ENCODE data around the gene ENTPD8. TPM values are rescaled to one million over a fixed set of nuclear protein-coding genes. Genes with fewer than 3 reads are reported as not detected.

Gene ENTPD8
- total and polyA plus RNA-seq, 4 donors = 0.08 to 0.45 (median 0.21) TPM

DNA sequence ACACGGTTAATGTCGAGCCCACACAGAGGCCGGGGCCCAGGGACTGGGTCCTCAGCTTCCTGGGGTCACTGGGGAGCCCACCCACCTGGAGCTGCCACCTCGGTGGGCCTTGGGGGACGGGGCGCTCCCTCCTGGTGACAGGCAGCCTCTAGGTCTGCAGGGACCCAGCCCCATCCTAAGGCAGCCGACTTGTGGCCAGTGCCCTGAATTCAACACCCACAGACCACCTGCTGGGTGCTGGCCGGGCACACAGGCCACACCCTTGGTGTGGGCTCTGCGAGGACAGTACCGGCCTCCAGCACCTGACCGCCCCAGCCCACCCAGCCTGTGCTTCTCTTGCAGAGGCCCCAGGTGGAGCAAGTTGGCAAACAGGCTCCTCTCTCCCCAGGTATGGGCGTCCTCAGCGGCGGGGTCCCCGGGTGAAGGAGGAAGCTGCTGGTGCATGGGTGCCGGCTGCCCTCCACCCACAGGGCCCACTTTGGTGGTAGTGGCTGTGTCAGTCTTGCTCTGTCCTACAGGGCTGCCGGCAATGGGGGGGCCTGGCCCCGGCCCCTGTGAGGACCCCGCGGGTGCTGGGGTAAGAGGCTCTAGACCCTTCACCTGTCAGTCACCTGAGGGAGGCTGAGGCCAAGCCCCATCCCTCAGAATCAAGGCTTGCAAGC, 8.3 kb downstream of the ENTPD8 start:
- no peaks in the 10 kb centered on the region for H3K9me3 ChIP-seq (ENCODE audit: control insufficient read depth in 4 of 4, insufficient read depth in 3 of 4, low read length in 3 of 4)
- ATAC-seq (ENCODE audit: insufficient read depth, low FRiP score) (no peak), DNase-seq (no peak)
- H3K27ac ChIP-seq (ENCODE audit: low read depth in 1 of 2, low read length in 1 of 2) = no peak overlapping the region
- no peaks in the 10 kb centered on the region for H3K36me3 ChIP-seq (ENCODE audit: control insufficient read depth in 4 of 4, insufficient read depth in 4 of 4, low read length in 4 of 4)
- peaks cover 0 to 8% (median 0%) of the 10 kb centered on the region in 5 donors for H3K4me1 ChIP-seq (ENCODE audit: control insufficient read depth in 5 of 5, insufficient read depth in 5 of 5, low read length in 5 of 5)
- no peak overlapping the region for H3K4me3 ChIP-seq
- no peaks in the 10 kb centered on the region for H3K27me3 ChIP-seq (ENCODE audit: control insufficient read depth in 3 of 3, insufficient read depth in 3 of 3, low read length in 2 of 3)
- TF ChIP-seq, protein P1, sequence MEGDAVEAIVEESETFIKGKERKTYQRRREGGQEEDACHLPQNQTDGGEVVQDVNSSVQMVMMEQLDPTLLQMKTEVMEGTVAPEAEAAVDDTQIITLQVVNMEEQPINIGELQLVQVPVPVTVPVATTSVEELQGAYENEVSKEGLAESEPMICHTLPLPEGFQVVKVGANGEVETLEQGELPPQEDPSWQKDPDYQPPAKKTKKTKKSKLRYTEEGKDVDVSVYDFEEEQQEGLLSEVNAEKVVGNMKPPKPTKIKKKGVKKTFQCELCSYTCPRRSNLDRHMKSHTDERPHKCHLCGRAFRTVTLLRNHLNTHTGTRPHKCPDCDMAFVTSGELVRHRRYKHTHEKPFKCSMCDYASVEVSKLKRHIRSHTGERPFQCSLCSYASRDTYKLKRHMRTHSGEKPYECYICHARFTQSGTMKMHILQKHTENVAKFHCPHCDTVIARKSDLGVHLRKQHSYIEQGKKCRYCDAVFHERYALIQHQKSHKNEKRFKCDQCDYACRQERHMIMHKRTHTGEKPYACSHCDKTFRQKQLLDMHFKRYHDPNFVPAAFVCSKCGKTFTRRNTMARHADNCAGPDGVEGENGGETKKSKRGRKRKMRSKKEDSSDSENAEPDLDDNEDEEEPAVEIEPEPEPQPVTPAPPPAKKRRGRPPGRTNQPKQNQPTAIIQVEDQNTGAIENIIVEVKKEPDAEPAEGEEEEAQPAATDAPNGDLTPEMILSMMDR (IDR thresholded peaks at IDR 0.05; ENCODE audit: control extremely low read depth, extremely low read depth) = no peak
- H3K9ac ChIP-seq (ENCODE audit: insufficient read depth in 1 of 2, low read length in 2 of 2) = no peak overlapping the region
- WGBS, 2 donors = 91 to 94% methylated on average over 18 to 20 of the region's 20 CpGs

DNA sequence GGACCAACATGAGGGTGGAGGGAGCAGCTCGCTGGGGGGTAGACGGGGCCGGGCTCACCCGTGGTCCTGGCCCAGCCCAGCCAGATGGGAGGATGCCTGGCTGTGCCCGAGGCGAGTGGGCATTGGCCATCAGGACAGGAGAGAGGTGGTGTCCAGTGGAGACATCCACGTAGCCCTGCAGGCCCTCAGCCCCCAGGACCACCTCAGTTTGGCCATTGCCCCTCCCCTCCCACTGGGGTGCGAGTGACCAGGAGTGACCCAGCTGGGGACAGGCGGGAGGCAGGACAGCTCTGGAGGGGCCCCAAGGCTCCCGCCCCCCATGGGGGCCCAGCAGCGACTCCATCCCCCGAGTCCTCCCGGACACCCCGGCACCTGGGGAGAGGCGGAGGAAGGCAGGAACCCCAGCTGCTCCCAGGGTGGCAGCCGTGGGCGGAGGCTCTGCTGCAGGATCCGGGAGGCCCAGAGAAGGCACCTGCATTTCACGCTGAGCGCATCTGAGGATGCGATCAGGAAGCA, 9.7 kb downstream of the ENTPD8 start:
- ATAC-seq (ENCODE audit: insufficient read depth, low FRiP score) = no peak

DNA sequence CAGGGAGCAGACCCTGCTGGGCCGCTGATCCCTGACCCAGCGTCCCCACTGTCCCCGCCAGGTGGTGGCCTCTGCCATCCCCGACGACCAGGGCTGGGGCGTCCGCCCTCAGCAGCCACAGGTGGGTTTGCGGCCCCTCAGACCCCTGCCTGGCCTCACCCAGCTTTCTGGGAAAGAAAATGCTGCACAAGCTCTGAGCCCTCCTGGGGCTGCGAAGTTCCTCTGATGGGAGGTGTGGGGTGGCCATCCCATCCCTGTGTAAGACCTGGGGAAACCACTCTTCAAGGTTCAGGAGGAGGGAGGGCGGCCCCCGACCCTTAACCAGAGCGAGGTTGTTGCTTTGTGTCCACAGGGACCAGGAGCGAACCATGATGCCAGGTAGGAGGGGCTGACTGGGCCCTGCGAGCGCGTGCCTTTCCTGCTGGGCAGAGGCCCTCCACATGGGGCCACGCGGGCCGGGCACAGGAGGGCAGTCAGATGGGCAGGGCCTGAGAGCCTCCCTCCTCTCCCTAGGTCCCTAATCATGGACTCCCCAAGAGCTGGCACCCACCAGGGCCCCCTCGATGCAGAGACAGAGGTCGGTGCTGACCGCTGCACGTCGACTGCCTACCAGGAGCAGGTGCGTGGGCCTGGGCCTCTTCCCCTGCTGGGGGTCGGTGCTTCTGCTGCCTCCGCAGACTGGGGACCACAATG, 10.3 kb downstream of the ENTPD8 start:
- Histone ChIP-seq H3K4me3 (no peak overlapping the region), H3K4me1 (ENCODE audit: control insufficient read depth in 5 of 5, insufficient read depth in 5 of 5, low read length in 5 of 5) (peaks cover 0 to 4% (median 0%) of the 10 kb centered on the region in 5 donors), H3K9me3 (ENCODE audit: control insufficient read depth in 4 of 4, insufficient read depth in 3 of 4, low read length in 3 of 4) (no peaks in the 10 kb centered on the region), H3K27ac (ENCODE audit: low read depth in 1 of 2, low read length in 1 of 2) (no peak overlapping the region), H3K27me3 (ENCODE audit: control insufficient read depth in 3 of 3, insufficient read depth in 3 of 3, low read length in 2 of 3) (no peaks in the 10 kb centered on the region), H3K36me3 (ENCODE audit: control insufficient read depth in 4 of 4, insufficient read depth in 4 of 4, low read length in 4 of 4) (no peaks in the 10 kb centered on the region), H3K9ac (ENCODE audit: insufficient read depth in 1 of 2, low read length in 2 of 2) (no peak overlapping the region)
- ATAC-seq (ENCODE audit: insufficient read depth, low FRiP score) (no peak), DNase-seq (no peak)
- TF ChIP-seq, protein P1 (IDR thresholded peaks at IDR 0.05; ENCODE audit: control extremely low read depth, extremely low read depth) = no peak
- 89 to 93% methylated on average over 21 to 27 of the region's 27 CpGs for WGBS, 2 donors

More for the DNA sequence above, 9.7 kb downstream of the ENTPD8 start:
- no peaks in the 10 kb centered on the region for H3K36me3 ChIP-seq (ENCODE audit: control insufficient read depth in 4 of 4, insufficient read depth in 4 of 4, low read length in 4 of 4)
- TF ChIP-seq, protein P1 (IDR thresholded peaks at IDR 0.05; ENCODE audit: control extremely low read depth, extremely low read depth) = no peak
- no peak overlapping the region for H3K4me3 ChIP-seq
- H3K9me3 ChIP-seq (ENCODE audit: control insufficient read depth in 4 of 4, insufficient read depth in 3 of 4, low read length in 3 of 4) = no peaks in the 10 kb centered on the region
- H3K27me3 ChIP-seq (ENCODE audit: control insufficient read depth in 3 of 3, insufficient read depth in 3 of 3, low read length in 2 of 3) = no peaks in the 10 kb centered on the region
- no peak for DNase-seq
- no peak overlapping the region for H3K27ac ChIP-seq (ENCODE audit: low read depth in 1 of 2, low read length in 1 of 2)
- 91 to 92% methylated on average over 19 to 21 of the region's 21 CpGs for WGBS, 2 donors
- peaks cover 0 to 8% (median 0%) of the 10 kb centered on the region in 5 donors for H3K4me1 ChIP-seq (ENCODE audit: control insufficient read depth in 5 of 5, insufficient read depth in 5 of 5, low read length in 5 of 5)
- H3K9ac ChIP-seq (ENCODE audit: insufficient read depth in 1 of 2, low read length in 2 of 2) = no peak overlapping the region

Measured in lung (tissue), 12 donors.